MM.1S (cell line): ENCODE results near the gene CTSL.

Experiments
- DNase-seq: peaks from one replicate; pipeline ENCODE4 v3.0.0-alpha.2; 2015
- H2AFZ ChIP-seq: fragments of 300-600 bp; sonication (generic); 2 replicates; pipeline ENCODE4 v1.6.0; 2016; ENCODE audit warnings: antibody characterized with exemption, low read length
- H3F3A ChIP-seq: fragments of 300-600 bp; sonication (generic); 2 replicates; pipeline ENCODE4 v1.6.1; 2016; ENCODE audit warnings: mild to moderate bottlenecking, antibody characterized with exemption, low read length, moderate library complexity, mixed read lengths; ENCODE audit not compliant: insufficient read depth
- H3K27ac ChIP-seq: fragments of 300-600 bp; sonication (generic); 2 replicates; pipeline ENCODE4 v1.5.1; 2016; ENCODE audit warnings: mild to moderate bottlenecking, low read length
- H3K27me3 ChIP-seq: fragments of 300-600 bp; sonication (generic); replicated peaks from 2 replicates; pipeline ENCODE4 v1.6.0; 2016; ENCODE audit warnings: low read length; ENCODE audit not compliant: insufficient read depth
- H3K36me3 ChIP-seq: fragments of 300-600 bp; sonication (generic); replicated peaks from 2 replicates; pipeline ENCODE4 v1.6.1; 2016; ENCODE audit warnings: mild to moderate bottlenecking, low read length, mixed read lengths; ENCODE audit not compliant: insufficient read depth
- H3K4me1 ChIP-seq: fragments of 300-600 bp; sonication (generic); 2 replicates; pipeline ENCODE4 v1.6.1; 2016; ENCODE audit warnings: low read length, mixed read lengths
- H3K4me2 ChIP-seq: fragments of 300-600 bp; sonication (generic); 2 replicates; pipeline ENCODE4 v1.6.0; 2016; ENCODE audit warnings: low read depth, low read length
- H3K4me3 ChIP-seq: fragments of 300-600 bp; sonication (generic); 2 replicates; pipeline ENCODE4 v1.5.1; 2016; ENCODE audit warnings: low read length, mixed read lengths
- H3K79me2 ChIP-seq: fragments of 300-600 bp; sonication (generic); 2 replicates; pipeline ENCODE4 v1.6.1; 2016; ENCODE audit warnings: mixed run types, low read length, mixed read lengths
- H3K9ac ChIP-seq: fragments of 300-600 bp; sonication (generic); 2 replicates; pipeline ENCODE4 v1.6.1; 2016; ENCODE audit warnings: low read length, mixed read lengths
- H3K9me2 ChIP-seq: fragments of 300-600 bp; sonication (generic); replicated peaks from 2 replicates; pipeline ENCODE4 v1.6.1; 2016; ENCODE audit warnings: mild to moderate bottlenecking, low read length, mixed read lengths; ENCODE audit not compliant: insufficient read depth
- H3K9me3 ChIP-seq: fragments of 300-600 bp; sonication (generic); replicated peaks from 2 replicates; pipeline ENCODE4 v1.6.1; 2016; ENCODE audit warnings: mild to moderate bottlenecking, low read length, mixed read lengths; ENCODE audit not compliant: insufficient read depth
- H4K20me1 ChIP-seq: fragments of 300-600 bp; sonication (generic); 2 replicates; pipeline ENCODE4 v1.6.1; 2016; ENCODE audit warnings: mild to moderate bottlenecking, low read length, moderate library complexity, mixed read lengths; ENCODE audit not compliant: insufficient read depth
- EZH2 ChIP-seq: fragments of 300-600 bp; sonication (generic); optimal IDR thresholded peaks from 2 replicates; pipeline ENCODE3; 2017; ENCODE audit warnings: low read depth, mild to moderate bottlenecking, antibody characterized with exemption, low read length, mixed read lengths
- EZH2phosphoT487 ChIP-seq: fragments of 300-600 bp; sonication (generic); IDR thresholded peaks from 2 replicates; pipeline ENCODE4 v1.6.1; 2018; ENCODE audit warnings: antibody characterized with exemption, low read length
- TF ChIP-seq, protein P1 (sequence below): fragments of 300-600 bp; sonication (generic); IDR thresholded peaks from 2 replicates; pipeline ENCODE4 v1.5.1; 2016; ENCODE audit warnings: antibody characterized with exemption, low read length, mixed read lengths

Gene CTSL

DNA sequence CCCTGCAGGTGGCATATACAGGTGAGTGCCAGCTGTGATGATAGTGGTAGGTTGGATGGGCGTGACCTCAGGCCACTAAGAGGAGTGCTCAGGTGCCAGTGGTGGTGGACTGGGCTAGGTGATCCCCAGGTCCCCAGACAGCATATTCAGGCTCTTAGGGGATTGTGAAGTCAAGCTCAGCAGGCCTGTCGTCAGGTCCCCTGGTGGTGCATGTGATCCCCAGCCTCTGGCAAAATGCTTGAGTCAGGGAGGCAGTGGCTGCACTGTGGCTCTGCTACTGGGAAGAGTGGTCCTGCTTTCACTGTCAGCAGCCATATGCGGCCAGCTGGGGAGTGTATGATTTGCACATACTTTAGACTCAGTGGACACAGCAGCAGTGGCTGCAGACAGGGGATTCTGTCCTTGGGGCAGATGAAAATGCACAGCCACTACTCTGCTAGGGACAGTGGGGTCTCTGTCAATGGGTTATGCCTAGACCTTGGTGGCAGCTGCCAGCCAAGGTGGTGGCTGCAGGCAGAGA lies 31.6 kb upstream of the CTSL start:
- Histone ChIP-seq H3K4me1 (no peaks in the 10 kb centered on the region), H3K9ac (no peak overlapping the region), H3K79me2 (peaks cover 6% of the 10 kb centered on the region; the same call in 1 of the 2 replicates), H3K27ac (no peak overlapping the region), H3K9me2 (no peaks in the 10 kb centered on the region), H3K9me3 (no peaks in the 10 kb centered on the region), H3K4me3 (no peak overlapping the region), H3F3A (no peaks in the 10 kb centered on the region), H3K4me2 (no peak overlapping the region), H2AFZ (no peak overlapping the region), H3K36me3 (no peaks in the 10 kb centered on the region; the same call in 1 of the 2 replicates), H4K20me1 (no peaks in the 10 kb centered on the region), H3K27me3 (no peaks in the 10 kb centered on the region)
- no peak for DNase-seq
- TF ChIP-seq EZH2 (no peak), EZH2phosphoT487 (no peak)
- TF ChIP-seq, protein P1, sequence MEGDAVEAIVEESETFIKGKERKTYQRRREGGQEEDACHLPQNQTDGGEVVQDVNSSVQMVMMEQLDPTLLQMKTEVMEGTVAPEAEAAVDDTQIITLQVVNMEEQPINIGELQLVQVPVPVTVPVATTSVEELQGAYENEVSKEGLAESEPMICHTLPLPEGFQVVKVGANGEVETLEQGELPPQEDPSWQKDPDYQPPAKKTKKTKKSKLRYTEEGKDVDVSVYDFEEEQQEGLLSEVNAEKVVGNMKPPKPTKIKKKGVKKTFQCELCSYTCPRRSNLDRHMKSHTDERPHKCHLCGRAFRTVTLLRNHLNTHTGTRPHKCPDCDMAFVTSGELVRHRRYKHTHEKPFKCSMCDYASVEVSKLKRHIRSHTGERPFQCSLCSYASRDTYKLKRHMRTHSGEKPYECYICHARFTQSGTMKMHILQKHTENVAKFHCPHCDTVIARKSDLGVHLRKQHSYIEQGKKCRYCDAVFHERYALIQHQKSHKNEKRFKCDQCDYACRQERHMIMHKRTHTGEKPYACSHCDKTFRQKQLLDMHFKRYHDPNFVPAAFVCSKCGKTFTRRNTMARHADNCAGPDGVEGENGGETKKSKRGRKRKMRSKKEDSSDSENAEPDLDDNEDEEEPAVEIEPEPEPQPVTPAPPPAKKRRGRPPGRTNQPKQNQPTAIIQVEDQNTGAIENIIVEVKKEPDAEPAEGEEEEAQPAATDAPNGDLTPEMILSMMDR: no peak

DNA sequence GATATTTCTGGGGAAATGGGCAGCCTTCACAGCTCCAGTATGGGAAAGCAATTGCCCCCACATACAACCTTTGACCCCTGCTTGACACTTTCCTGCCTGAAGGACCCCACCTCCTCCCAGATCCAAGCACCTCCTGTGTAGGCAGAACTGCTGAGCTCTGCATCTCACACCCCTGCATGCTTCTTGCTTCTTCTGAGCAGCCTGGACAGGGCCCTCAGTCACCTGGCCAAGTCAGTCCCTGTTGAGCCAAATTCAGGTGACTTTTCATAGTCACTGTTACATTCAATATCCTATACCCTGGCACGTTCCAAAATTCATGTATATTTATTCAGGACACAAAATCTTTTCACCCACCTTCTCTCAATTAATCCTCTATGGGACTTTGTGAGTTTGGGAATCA lies 30.4 kb upstream of the CTSL start:
- H4K20me1 ChIP-seq: no peaks in the 10 kb centered on the region
- no peaks in the 10 kb centered on the region for H3K9me3 ChIP-seq
- no peak overlapping the region for H3K4me3 ChIP-seq
- H3K27ac ChIP-seq: no peak overlapping the region
- no peaks in the 10 kb centered on the region for H3K4me1 ChIP-seq
- TF ChIP-seq EZH2phosphoT487: no peak
- TF ChIP-seq, protein P1: no peak
- no peak for TF ChIP-seq EZH2
- peaks cover 6% of the 10 kb centered on the region; the same call in 1 of the 2 replicates for H3K79me2 ChIP-seq
- no peak for DNase-seq
- H3K4me2 ChIP-seq: no peak overlapping the region
- H3K9me2 ChIP-seq: no peaks in the 10 kb centered on the region
- H3K9ac ChIP-seq: no peak overlapping the region
- no peaks in the 10 kb centered on the region; the same call in 1 of the 2 replicates for H3K36me3 ChIP-seq
- H2AFZ ChIP-seq: no peak overlapping the region
- no peaks in the 10 kb centered on the region for H3K27me3 ChIP-seq
- H3F3A ChIP-seq: no peaks in the 10 kb centered on the region

DNA sequence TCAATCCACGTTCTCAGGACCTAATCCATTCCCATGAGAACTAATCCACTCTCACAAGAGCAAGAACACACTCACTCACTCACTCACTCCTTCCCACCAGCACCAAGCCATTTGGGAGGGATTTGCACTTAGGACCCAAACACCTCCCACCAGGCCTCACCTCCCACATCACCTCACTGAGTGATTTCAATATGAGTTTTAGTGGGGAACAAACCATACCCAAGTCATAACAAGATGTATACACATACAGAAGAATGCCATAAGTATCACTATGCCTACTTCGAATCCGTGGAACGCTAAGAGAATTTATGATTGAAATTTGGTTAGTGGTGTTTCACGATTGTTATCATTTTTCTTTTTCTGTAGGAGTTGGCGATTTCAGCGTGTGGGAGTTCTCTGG lies 29.3 kb upstream of the CTSL start:
- Histone ChIP-seq H2AFZ (no peak overlapping the region), H3K79me2 (peaks cover 6% of the 10 kb centered on the region; the same call in 1 of the 2 replicates), H3F3A (no peaks in the 10 kb centered on the region), H3K9me3 (no peaks in the 10 kb centered on the region), H3K9ac (no peak overlapping the region), H3K27ac (no peak overlapping the region), H3K9me2 (no peaks in the 10 kb centered on the region), H4K20me1 (no peaks in the 10 kb centered on the region), H3K4me3 (no peak overlapping the region), H3K4me2 (no peak overlapping the region), H3K27me3 (no peaks in the 10 kb centered on the region), H3K36me3 (no peaks in the 10 kb centered on the region; the same call in 1 of the 2 replicates), H3K4me1 (no peaks in the 10 kb centered on the region)
- DNase-seq: no peak
- TF ChIP-seq, protein P1: no peak
- TF ChIP-seq EZH2phosphoT487 (no peak), EZH2 (no peak)
